ENCODE results near the gene HOXA1. TPM values are rescaled to one million over a fixed set of nuclear protein-coding genes. Genes with fewer than 3 reads are reported as not detected.

The HOXA1 gene
- total and polyA plus RNA-seq, 2 of the 8 experiments (the other 6 are each of a cell fraction or from before 2014, with no cell fraction given): not detected

DNA sequence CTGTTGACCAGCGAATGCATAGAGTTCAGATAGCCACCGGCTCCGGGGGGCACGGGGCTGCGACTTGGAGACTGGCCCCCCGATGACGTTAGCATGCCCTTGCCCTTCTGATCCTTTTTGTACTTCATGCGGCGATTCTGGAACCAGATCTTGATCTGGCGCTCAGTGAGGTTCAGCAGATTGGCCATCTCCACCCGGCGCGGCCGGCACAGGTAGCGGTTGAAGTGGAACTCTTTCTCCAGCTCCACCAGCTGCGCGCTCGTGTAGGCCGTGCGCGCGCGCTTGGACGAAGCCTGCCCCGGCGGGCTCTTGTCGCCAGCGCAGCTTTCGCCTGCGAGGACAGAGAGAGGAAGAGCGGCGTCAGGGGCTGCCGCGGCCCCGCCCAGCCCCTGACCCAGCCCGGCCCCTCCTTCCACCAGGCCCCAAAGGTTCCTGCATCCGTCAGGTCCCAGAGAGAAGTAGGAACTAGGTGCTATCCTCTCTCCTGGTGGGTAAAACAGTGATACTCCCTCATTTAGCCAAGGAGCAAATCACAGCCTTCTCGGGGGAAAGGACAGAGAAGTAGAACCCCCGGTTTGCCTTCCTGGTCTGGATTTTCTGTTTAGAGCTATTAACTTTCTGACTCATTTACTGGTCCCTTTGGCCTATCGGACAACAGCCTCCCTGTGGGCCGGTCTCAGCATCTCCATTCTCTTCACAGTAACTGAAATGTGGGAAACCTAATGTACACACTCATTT is 12.8 kb upstream of the HOXA1 start:
- no peaks in the 10 kb centered on the region for H3K23me2 ChIP-seq (ENCODE audit: low read depth, low read length)
- H3K79me1 ChIP-seq (ENCODE audit: low read depth, low read length): no peaks in the 10 kb centered on the region
- FAIRE-seq (no peak), DNase-seq (ENCODE audit: low read depth in 1 of 2, low spot score in 2 of 2) (peak in 1 of 2 experiments; percentile 76)
- H3K56ac ChIP-seq (replicated peaks; ENCODE audit: insufficient read length, low read depth, low read length): no peak overlapping the region
- no peak overlapping the region for H2BK5ac ChIP-seq (ENCODE audit: low read depth, low read length)
- ChIA-PET POLR2A (ENCODE audit: partially characterized antibody) (interaction anchor here (1.0 to 1.2 kb wide), 2 partner anchors 11 kb away, joined by 3 read pairs; no protein-coding TSS in a partner anchor), CTCF (ENCODE audit: partially characterized antibody) (interaction anchor here (0.6 to 4.1 kb wide), 12 partner anchors 11 to 1409 kb away, joined by 3 to 14 read pairs (median 4); partner anchors contain the start of genes HOXA5 and HOXA7)
- H3K4me3 ChIP-seq (ENCODE audit: extremely low read depth in 1 of 4, insufficient read depth in 2 of 4, low read depth in 3 of 4, low read length in 4 of 4): peak overlapping the region in 1 of 4 experiments; percentile 45; a peak in 5 of 8 replicates
- no peak overlapping the region for H2BK20ac ChIP-seq (ENCODE audit: low read length)
- H4K20me1 ChIP-seq (replicated peaks in 1 of 2; ENCODE audit: control insufficient read depth in 1 of 2, insufficient read depth in 2 of 2, low read length in 2 of 2): peaks cover 22 to 34% of the 10 kb centered on the region in 2 experiments
- H3K4ac ChIP-seq (replicated peaks; ENCODE audit: insufficient read length, low read depth, low read length): no peak overlapping the region
- H2BK15ac ChIP-seq (ENCODE audit: low read length): no peak overlapping the region
- no peak overlapping the region for H2AK5ac ChIP-seq (ENCODE audit: low read depth, low read length)
- 7% methylated on average over 30 of the region's 41 CpGs; no CpG with 5 or more reads in 1 of the 2 experiments for WGBS, 2 experiments (ENCODE audit: extremely low coverage in 1 of 2, insufficient coverage in 1 of 2, insufficient read length in 1 of 2, insufficient replicate concordance in 2 of 2, low coverage in 1 of 2, low lambda C conversion rate in 2 of 2, missing lambda C conversion rate in 1 of 2)
- no peaks in the 10 kb centered on the region for H3K9me3 ChIP-seq (ENCODE audit: insufficient read depth in 2 of 2, low read depth in 1 of 2, low read length in 1 of 2)
- no peak overlapping the region for H2BK12ac ChIP-seq (ENCODE audit: low read depth, low read length)
- H3K4me2 ChIP-seq (ENCODE audit: insufficient read depth in 1 of 2, low read depth in 2 of 2, low read length in 2 of 2): peak overlapping the region; percentile 54 to 65
- peaks cover 95 to 100% (median 99%) of the 10 kb centered on the region in 4 experiments for H3K27me3 ChIP-seq (replicated peaks in 1 of 4; ENCODE audit: control insufficient read depth in 3 of 4, extremely low read depth in 1 of 4, insufficient read depth in 3 of 4, low read length in 3 of 4)
- no peak overlapping the region for H3K14ac ChIP-seq (ENCODE audit: insufficient read length)
- no peak overlapping the region for H3K27ac ChIP-seq (ENCODE audit: low read depth, low read length)
- no peak overlapping the region for H3K9ac ChIP-seq (replicated peaks in 1 of 4; ENCODE audit: extremely low read depth in 1 of 4, low read depth in 3 of 4, low read length in 3 of 4)
- H4K91ac ChIP-seq (replicated peaks; ENCODE audit: insufficient read length, low read length): no peak overlapping the region
- H3K36me3 ChIP-seq (ENCODE audit: control insufficient read depth in 2 of 4, insufficient read depth in 4 of 4, low read length in 3 of 4): peaks cover 0 to 8% (median 0%) of the 10 kb centered on the region in 4 experiments; a peak in 2 of 8 replicates
- H2AFZ ChIP-seq (ENCODE audit: low read length): no peak overlapping the region
- no peak overlapping the region for H4K8ac ChIP-seq (ENCODE audit: extremely low read depth, insufficient read depth, low read length)
- no peak overlapping the region for H3K23ac ChIP-seq (ENCODE audit: insufficient read length)
- H4K5ac ChIP-seq (ENCODE audit: insufficient read length, low read depth, low read length): no peak overlapping the region
- no peak overlapping the region for H2BK120ac ChIP-seq (replicated peaks; ENCODE audit: low read depth, low read length)
- no peaks in the 10 kb centered on the region for H3K79me2 ChIP-seq (ENCODE audit: control insufficient read depth in 1 of 2, insufficient read depth in 2 of 2, low read length in 2 of 2)
- peaks cover 0 to 22% (median 8%) of the 10 kb centered on the region in 4 experiments; a peak in 5 of 7 replicates for H3K4me1 ChIP-seq (replicated peaks in 1 of 4; ENCODE audit: control insufficient read depth in 3 of 4, insufficient read depth in 4 of 4, low read length in 3 of 4)
- H3K18ac ChIP-seq (ENCODE audit: extremely low read depth, low read length): no peak overlapping the region
- TF ChIP-seq SP1 (IDR thresholded peaks at IDR 0.05; ENCODE audit: low read depth, low read length) (no peak), SP2 (IDR thresholded peaks at IDR 0.05; ENCODE audit: low read length) (no peak), JUN (IDR thresholded peaks at IDR 0.05; ENCODE audit: low read depth, low read length) (no peak), HDAC2 (IDR thresholded peaks at IDR 0.05; ENCODE audit: borderline replicate concordance in 1 of 2, low read depth in 2 of 2, low read length in 2 of 2) (no peak), CBX8 (IDR thresholded peaks at IDR 0.05; ENCODE audit: borderline replicate concordance, low read depth, low read length) (0 out of 2 replicates have a peak, but pooled peaks have one; percentile 32), CBX5 (IDR thresholded peaks at IDR 0.05; ENCODE audit: low read depth, low read length) (no peak), FOSL1 (IDR thresholded peaks at IDR 0.05; ENCODE audit: insufficient read depth, low read depth, low read length) (no peak), RFX5 (IDR thresholded peaks at IDR 0.05; ENCODE audit: borderline replicate concordance, low read depth, low read length) (no peak)
- TF ChIP-seq, protein P1, sequence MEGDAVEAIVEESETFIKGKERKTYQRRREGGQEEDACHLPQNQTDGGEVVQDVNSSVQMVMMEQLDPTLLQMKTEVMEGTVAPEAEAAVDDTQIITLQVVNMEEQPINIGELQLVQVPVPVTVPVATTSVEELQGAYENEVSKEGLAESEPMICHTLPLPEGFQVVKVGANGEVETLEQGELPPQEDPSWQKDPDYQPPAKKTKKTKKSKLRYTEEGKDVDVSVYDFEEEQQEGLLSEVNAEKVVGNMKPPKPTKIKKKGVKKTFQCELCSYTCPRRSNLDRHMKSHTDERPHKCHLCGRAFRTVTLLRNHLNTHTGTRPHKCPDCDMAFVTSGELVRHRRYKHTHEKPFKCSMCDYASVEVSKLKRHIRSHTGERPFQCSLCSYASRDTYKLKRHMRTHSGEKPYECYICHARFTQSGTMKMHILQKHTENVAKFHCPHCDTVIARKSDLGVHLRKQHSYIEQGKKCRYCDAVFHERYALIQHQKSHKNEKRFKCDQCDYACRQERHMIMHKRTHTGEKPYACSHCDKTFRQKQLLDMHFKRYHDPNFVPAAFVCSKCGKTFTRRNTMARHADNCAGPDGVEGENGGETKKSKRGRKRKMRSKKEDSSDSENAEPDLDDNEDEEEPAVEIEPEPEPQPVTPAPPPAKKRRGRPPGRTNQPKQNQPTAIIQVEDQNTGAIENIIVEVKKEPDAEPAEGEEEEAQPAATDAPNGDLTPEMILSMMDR (IDR thresholded peaks at IDR 0.05; ENCODE audit: control extremely low read depth in 1 of 3, insufficient read depth in 1 of 3, low read depth in 1 of 3, low read length in 3 of 3): no peak
